C4-2B (cell line): ENCODE measurements around the gene PPM1G.

Experiments
- H3K27ac ChIP-seq: fragments of 450-650 bp; 2 replicates; pipeline ENCODE4 v1.5.1; 2017
- CTCF ChIP-seq: fragments of 450-650 bp; conservative IDR thresholded peaks from 2 replicates; pipeline ENCODE4 v1.5.1; 2017; ENCODE audit warnings: mild to moderate bottlenecking
- ZFX ChIP-seq: fragments of 450-650 bp; IDR thresholded peaks from 2 replicates; pipeline ENCODE4 v1.6.1; 2017

Gene PPM1G

DNA sequence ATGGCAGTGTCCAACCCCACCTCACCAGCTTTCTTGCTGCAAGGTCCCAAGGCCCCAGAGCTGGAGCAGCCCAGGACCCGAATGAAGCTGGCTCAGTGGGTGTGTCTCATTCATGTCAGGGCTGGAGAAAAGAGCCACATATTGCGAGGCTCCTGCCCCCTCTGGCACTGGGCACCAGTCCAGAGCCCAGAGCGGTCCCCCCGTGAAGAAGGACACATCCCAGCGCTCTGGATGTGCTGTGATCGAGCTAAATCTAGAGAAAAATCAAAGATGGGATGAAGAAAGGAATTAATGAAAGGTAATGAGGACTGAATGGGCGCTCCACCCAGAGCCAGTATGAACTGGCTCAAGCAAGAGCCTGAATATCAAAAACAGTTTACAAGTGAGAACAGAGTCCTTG lies 73.2 kb downstream of the PPM1G start:
- no peak for TF ChIP-seq ZFX
- TF ChIP-seq CTCF: no peak
- H3K27ac ChIP-seq: no peak overlapping the region

DNA sequence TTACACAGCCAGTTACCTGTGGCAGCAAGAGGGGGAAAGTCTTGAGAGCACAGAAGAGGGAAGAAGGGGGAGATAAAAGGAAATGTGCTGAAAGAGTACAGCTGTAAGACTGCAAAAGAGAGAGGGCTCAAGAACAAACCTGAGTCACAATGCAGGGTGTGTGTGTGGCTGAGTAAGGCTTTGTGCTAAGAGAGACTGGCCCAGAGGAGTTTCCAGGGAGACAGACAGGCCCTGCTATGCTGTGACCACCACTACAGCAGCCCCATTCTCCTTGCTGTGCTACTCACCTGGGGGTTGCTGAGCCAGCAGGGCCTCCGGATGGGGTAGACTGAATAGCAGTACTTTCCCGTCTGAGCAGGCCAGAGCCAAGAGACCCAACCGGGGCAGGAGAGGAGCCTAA lies 74.1 kb downstream of the PPM1G start:
- TF ChIP-seq CTCF (no peak), ZFX (no peak)
- no peak overlapping the region for H3K27ac ChIP-seq
